KOPT-K1 (cell line): ENCODE results near the gene AEBP2.
"Not testable (repeated sequence)": the region's sequence is repeated elsewhere in the genome, so short reads cannot be mapped to it uniquely, and the experiment has no call there.

Experiments used
- H3K27ac ChIP-seq: fragments of 200-600 bp; sonication (generic); 2 replicates; pipeline ENCODE4 v1.5.1; 2016; ENCODE audit warnings: antibody characterized with exemption, mild to moderate bottlenecking, low read depth, low read length; ENCODE audit not compliant: poor library complexity, severe bottlenecking
- H3K36me3 ChIP-seq: fragments of 200-600 bp; sonication (generic); 2 replicates; pipeline ENCODE4 v1.5.1; 2017; ENCODE audit warnings: antibody characterized with exemption, mild to moderate bottlenecking, low read length, moderate library complexity; ENCODE audit not compliant: insufficient read depth
- H3K9me3 ChIP-seq: fragments of 200-600 bp; sonication (generic); 2 replicates; pipeline ENCODE4 v1.5.1; 2017; ENCODE audit warnings: antibody characterized with exemption, low read length, mild to moderate bottlenecking; ENCODE audit not compliant: insufficient read depth, poor library complexity, severe bottlenecking

AEBP2 gene

DNA sequence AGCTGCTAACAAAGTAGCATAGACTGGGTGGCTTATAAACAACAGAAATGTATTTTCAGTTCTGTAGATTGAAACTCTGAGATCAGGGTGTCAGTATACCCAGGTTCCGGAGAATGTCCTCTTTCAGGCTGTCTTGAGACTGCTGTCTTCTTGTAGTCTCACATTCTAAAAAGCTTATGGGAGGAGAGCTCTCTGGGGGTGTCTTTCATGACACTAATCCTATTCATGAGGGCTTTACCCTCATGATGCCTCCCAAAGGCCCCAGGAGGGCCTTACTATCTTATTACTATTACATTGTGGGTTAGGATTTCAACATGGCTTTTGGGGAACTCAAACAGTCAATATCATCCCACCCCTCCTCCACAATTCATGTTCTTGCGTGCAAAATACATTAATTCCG, 94.3 kb downstream of the AEBP2 start:
- Histone ChIP-seq H3K9me3 (peaks cover 27% of the 10 kb centered on the region), H3K36me3 (no peaks in the 10 kb centered on the region), H3K27ac (no peak overlapping the region)

DNA sequence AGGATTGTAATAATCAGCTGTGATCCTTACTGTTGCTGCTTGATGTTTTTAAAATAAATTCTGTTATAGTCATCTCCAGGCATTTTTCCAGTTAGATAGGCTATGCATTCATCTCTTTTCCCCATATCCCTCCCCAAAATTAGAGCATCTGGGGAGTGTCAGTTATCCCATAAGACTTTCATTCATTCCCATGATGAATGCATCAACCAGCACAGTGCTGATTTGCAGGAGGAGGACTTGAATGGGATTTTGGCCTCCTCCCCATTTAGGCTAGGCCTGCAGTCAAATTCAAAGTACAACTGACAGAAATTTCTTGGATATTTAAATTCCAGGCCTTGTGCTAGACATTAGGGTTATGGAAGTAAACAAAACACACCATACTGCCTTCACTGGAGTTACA, 99.8 kb downstream of the AEBP2 start:
- Histone ChIP-seq H3K36me3 (no peaks in the 10 kb centered on the region), H3K27ac (no peak overlapping the region), H3K9me3 (peaks cover 21% of the 10 kb centered on the region)

DNA sequence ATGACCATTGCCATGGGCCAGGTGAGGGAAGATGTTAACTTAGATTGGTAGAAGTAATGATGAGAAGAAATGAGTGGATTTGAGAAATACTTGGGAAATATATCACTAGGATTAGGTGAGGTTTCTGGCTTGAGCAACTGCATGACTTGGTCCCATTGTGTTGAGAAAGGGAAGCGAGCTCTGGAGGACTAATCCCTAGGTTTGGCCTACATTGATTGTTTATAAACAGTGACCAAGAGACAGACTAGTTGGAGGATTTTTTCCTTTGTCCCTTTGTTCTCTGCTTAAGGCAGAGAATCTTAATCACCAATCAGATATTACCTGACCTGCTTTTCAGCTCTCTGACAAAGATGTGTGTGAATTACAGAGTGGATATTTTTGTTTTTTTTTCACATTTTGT, 100.5 kb downstream of the AEBP2 start:
- no peaks in the 10 kb centered on the region for H3K36me3 ChIP-seq
- no peak overlapping the region for H3K27ac ChIP-seq
- peaks cover 21% of the 10 kb centered on the region for H3K9me3 ChIP-seq

DNA sequence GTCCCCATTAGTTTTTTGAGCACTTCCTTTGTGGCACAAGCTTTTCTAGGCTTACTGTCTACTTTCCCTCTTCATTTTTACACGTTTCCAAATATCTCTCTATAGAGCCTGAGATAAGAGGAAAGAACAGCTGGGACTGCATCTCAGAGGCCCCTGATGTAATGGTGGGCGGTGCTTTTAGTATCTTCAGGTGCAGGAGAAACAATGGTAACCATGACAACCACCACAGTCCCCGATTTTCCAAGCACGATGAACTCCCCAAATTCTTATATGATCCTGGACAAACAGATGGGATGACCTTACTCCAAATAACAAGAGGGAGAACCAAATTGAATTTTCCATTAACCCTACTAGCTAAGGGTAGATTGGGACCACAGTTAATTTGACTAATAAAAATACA, 103.3 kb downstream of the AEBP2 start:
- Histone ChIP-seq H3K27ac (no peak overlapping the region), H3K9me3 (no peaks in the 10 kb centered on the region)

DNA sequence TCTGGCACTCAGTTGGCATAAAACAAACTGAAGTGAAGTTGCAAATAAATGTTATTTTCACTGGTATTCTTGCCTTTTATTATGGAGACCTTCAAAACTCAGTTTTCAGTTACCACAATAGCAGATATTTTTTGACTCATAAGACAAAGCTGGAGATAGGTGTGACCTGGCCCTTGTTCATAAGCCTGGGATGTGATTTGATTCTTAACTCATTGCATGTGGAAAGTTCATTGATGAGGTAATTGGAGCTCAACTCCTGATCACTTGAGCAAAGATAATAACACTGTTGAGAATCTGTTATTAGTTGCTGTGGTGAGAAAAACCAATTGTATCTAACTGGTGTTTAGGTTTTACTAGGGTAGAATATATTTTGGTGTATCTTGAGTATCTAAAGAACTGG, 105.1 kb downstream of the AEBP2 start:
- Histone ChIP-seq H3K36me3 (no peaks in the 10 kb centered on the region), H3K9me3 (no peaks in the 10 kb centered on the region), H3K27ac (no peak overlapping the region)

More for the DNA sequence above, 103.3 kb downstream of the AEBP2 start:
- no peaks in the 10 kb centered on the region for H3K36me3 ChIP-seq

DNA sequence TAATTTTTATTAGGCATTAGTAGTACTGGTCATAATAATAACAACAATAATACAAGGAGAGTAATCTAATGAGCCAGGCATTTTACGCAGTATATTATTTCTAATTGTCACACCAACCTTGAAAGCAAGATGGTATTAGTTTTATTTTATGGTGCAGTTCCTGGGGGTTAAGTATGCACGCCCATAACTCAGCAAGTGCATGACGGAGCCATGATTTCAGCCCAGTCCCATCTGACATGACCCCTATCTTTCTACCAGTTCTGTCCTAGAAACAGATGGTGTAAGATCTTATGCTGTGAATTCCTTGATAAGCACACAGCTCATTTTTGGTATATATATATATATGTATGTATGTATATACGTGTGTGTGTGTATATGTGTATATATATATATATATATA, 106.0 kb downstream of the AEBP2 start:
- Histone ChIP-seq H3K9me3 (no peaks in the 10 kb centered on the region), H3K27ac (no peak overlapping the region), H3K36me3 (no peaks in the 10 kb centered on the region)

DNA sequence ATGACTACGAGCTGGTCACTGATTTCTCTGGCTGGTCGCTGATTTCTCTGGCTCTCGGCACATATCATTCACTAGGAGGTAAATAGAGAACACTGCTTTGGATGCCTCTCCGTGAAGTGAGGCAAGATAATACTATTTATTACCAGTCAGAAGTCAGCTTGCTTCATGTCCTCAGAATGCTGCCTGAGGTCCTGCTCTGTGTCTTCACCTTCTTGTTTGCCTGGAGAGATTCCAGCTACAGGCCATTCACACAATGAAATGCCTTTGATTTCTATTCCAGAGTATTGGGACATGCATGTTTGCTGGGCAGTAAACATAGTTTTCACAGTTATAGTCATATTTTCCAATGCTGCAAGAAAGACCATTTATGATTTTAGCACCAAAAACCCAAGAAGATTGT, 106.7 kb downstream of the AEBP2 start:
- no peaks in the 10 kb centered on the region for H3K36me3 ChIP-seq
- H3K9me3 ChIP-seq, result no peaks in the 10 kb centered on the region
- no peak overlapping the region for H3K27ac ChIP-seq

DNA sequence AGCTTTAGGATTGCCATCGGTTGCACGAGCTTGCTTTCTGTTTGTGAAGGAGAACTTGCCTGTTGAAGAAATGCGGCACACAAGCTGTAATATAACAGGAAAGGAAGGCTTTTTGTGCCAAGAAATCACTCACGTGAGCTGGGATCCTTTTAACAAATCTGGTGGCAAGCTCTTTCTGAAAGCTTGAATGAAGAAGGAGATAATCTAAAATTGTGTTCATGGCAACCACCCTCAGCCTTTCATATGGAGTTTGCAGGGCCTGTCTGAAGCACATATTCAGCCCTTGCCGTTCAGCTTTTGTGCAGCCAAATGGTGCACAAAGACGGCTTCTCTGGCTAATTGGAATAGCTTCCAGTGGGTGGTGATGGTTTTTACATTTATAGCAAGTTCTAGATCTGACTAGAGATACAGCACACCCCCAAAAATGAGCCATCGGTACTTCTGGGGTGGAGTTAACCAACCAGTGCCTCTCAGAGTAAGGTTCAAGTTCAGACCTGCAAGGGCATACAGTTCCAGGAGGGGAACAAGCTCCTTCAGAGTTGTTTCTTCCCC, 107.4 kb downstream of the AEBP2 start:
- H3K36me3 ChIP-seq, result no peaks in the 10 kb centered on the region
- H3K9me3 ChIP-seq, result no peaks in the 10 kb centered on the region
- H3K27ac ChIP-seq, result no peak overlapping the region

DNA sequence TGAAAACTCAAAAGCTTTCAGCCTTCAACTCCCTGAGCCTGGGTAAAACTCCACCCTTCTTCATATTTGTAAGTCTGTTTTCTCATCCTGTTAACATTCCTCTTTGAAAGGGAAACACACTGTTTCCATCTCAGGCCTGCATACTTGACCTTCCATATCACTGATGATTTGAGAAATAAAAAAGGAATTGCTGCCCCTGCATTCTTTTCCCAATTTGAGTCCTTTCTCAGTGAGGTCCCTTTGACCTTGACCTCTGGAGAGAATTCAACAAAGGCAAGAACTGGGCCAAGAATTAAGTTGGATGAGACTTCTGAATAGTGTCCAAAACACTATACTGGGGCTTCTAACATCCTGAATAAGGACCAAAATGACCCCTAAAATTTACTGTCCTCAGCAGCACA, 108.0 kb downstream of the AEBP2 start:
- H3K36me3 ChIP-seq, result no peaks in the 10 kb centered on the region
- H3K9me3 ChIP-seq, result no peaks in the 10 kb centered on the region
- no peak overlapping the region for H3K27ac ChIP-seq

DNA sequence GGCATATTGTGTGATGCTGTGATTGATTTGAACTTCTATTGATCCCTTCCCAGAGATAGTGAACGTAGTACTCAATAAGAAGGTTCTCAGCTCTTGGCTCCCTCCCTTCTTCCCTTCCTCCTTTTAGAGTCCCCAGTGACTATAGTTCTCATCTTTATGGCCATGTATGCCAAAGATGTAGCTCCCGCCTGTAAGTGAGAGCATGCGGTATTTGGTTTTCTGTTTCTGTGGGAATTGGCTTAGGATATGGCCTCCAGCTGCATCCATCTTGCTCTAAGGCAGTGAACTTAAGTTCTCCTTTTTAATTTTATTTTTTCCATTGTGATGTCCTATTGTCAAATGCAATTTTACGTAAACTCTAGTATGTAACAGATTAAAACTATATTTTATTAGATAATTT, 109.5 kb downstream of the AEBP2 start:
- Histone ChIP-seq H3K36me3 (no peaks in the 10 kb centered on the region), H3K9me3 (no peaks in the 10 kb centered on the region), H3K27ac (no peak overlapping the region)

DNA sequence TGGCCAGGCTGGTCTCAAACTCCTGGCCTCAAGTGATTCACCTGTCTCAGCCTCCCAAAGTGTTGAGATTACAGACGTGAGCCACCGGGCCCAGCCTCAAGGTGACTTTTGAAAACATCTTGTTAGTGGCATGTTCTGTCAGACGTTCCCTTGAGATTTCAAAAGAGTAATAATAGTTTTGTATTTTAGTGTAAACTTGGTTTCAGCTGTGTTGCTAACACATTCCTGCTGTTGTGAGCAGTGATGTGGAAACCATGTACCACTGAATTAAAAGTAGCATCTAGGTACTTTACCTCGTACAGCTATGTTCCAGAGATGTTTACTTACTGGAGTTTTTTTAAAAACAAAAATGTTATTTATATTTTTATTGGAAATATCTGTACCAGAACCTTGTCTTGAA, 111.3 kb downstream of the AEBP2 start:
- H3K36me3 ChIP-seq, result no peaks in the 10 kb centered on the region
- no peak overlapping the region for H3K27ac ChIP-seq
- no peaks in the 10 kb centered on the region for H3K9me3 ChIP-seq

DNA sequence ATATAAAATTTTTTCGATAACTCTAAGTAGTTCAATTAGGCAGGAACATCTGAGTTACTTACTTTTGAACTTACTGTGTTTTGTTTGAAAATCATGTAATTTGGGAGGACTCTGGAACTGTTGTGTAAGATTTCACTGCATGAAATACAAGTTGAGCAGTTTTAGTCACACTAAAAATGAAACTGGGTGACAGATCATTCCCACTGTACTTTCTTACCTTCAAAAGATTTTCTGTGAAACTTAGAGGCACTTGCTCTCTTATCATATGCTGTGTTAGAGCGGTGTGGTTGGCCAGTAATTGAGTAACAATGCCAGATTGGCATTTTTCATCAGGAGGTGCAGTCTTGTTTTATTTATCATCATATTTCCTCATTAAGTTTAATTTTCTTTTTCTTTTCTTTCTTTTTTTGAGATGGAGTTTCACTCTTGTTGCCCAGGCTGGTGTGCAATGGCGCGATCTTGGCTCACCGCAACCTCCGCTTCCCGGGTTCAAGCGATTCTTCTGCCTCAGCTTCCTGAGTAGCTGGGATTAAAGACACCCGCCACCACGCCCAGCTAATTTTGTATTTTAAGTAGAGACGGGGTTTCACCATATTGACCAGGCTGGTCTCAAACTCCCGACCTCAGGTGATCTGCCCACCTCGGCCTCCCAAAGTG, 113.3 kb downstream of the AEBP2 start:
- H3K36me3 ChIP-seq, H3K27ac ChIP-seq: not testable (repeated sequence)

DNA sequence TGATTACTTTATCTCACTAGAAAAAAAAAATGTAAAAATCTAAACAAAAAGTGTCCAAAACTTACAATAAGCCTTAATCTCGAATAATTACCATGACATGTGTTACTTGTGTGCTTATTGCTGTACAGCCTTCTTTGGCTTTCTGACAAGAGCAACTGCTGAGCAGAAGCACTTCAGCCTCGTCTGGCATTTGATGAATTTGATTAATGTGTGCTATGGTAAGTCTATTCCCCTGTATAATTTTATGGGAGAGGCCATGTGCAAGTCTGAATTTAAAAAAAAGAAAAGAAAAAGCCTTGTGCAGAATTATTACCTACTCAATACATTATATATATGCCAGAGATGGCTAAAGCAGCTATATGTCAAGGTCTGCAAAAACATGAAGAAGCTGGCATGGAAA, 113.9 kb downstream of the AEBP2 start:
- Histone ChIP-seq H3K9me3 (no peaks in the 10 kb centered on the region), H3K27ac (no peak overlapping the region)

More for the DNA sequence above, 113.3 kb downstream of the AEBP2 start:
- not testable (repeated sequence) for H3K9me3 ChIP-seq

DNA sequence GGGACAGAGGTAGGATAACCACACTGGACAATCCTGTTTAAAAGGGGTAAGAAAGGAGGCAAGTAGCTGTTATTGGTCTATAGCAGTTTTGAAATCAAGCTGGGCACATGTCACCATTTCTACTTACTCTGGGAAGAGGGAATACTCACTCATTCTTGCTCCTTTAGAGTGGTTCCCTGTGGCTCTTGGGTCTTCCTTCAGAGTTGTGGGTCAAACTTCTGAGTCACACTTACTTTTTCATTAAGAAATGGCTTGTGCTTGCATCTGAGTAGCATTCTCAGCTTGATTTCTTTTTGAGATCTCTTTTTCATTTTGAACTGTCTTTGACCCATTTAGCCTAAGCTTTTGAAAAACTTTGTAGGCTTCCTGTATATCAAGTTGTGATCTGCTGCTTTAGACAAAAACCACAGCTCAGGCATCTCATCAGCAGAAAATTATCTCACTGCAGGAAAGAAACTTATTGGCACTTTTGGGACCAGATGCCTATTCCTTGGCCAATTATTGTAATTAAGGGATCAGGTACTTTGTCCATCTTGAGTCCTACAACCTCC, 122.2 kb downstream of the AEBP2 start:
- no peaks in the 10 kb centered on the region for H3K9me3 ChIP-seq
- no peaks in the 10 kb centered on the region for H3K36me3 ChIP-seq
- H3K27ac ChIP-seq, result no peak overlapping the region

More for the DNA sequence above, 113.9 kb downstream of the AEBP2 start:
- no peaks in the 10 kb centered on the region for H3K36me3 ChIP-seq
